Cerebellar nuclear complex (tissue), 1 donor: Measurements from ENCODE around the gene GMDS.

Source experiments
- DNase-seq, 2 experiments: peaks; one replicate each; lab custom pipeline; 2025; lab: John Stamatoyannopoulos, UW

Gene GMDS

DNA sequence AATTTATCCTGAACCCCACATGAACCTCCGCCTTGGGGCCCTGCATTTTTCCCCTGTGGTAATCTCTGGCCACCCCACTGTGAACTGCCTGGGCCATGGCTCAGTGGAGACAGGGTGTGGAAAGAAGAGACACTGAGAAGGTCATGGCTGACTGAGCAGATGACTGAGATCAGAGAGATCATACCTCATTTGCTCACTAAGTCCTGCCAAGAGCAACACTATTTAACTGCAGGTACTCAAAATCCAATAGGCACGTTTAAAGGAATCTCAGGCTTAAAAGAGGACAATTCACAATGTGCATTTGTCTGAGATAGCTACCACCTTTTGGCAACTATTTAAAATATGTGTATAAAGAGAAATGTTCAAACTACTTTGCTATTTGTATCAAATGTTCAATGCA, 305.0 kb downstream of the GMDS start:
- no peak for DNase-seq

DNA sequence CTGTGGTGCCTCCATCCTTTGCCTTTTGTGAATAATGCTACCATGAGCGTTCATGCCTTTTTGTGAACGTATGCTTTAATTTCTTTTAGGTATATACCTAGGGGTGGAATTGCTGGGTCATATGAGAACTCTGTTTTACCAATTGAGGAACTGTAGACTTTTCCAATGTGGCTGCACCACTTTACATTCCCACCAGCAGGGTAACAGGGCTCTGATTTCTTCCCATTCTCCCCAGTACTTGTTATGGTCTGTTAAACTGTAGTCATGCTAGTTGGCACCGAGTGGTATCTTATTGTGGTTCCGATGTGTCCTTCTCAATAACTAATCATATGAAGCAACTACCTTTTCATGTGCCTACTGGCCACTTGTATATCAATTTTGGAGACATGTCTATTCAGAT, 312.1 kb downstream of the GMDS start:
- DNase-seq, result no peak

DNA sequence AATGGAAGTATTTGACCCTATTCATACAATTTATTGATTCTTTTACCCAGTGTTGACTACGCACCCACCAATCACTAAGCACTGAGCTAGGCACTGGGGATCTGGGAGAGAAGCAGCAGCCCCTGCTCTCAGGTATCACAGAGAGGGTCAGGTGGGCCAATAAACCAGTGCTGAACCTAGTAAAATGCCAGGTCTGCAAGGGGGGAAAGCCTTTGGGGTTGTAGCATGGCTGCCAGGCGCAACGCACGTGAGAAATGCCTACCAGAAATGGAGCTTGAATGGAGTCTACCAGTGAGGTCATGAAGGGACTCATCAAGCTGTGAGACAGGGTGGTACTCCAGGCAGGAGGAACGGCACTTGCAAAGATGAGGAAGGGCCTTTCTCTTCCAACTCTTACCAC, 313.6 kb downstream of the GMDS start:
- no peak for DNase-seq

DNA sequence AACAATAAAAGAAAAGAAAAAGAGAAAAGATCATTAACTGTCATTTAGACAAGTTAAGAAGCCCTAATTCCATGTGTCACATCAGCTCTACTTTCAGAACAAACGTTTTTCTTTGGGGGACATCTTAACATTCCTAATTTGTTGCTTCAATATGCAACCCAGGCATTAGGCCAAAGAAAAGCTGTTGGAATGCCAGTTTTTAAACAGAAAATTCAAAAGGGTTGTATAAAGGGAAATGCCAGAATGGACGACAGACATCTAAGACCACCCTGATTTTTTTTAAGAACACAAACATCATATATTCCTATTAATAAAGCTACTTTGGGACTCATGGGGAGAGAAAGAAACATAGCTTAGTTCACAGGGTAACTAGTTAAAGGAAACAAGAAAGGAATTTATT, 315.0 kb downstream of the GMDS start:
- no peak for DNase-seq

DNA sequence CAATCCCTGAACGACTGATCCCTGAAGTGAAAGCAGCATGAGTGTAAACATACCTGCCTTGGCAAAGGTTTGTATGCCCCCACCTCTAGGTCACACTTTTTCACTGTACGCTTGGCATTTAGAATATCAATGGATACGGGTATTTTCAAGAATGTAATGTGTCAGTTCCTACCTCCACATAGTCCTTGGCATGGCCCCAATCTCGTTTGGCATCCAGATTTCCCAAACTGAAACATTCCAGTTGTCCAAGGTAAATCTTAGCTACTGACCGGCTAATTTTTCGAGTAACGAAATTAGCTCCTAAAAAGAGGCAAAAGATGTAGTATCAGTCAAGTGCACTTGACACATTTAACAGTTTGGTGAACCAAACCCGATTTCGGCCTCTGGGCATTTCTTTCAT, 315.5 kb downstream of the GMDS start:
- no peak for DNase-seq

DNA sequence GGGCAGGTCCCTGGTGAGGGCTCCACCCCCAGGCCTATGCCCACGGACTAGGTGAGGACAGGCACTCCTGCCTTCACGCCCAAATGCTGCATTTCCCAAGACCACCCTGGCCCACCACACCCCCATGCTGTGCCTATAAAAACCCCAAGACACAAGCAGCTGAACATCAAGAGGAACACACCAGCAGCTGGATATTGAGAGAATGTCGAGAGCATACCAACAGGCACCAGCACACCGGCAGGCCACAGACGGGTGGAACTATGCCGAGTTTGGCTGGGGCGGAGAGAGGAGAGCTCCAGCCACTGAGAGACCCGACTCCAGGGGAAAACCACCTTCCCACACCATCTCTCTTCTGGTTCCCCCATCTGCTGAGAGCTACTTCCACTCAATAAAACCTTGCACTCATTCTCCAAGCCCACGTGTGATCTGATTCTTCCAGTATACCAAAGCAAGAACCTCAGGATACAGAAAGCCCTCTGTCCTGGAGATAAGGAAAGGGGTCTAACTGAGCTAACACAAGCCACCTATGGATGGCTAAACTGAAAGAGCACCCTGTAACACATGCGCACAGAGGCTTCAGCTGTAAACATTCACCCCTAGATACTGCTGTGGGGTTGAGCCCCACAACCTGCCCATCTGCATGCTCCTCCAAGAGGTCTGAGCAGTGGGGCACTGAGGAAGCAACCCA, 319.5 kb downstream of the GMDS start:
- DNase-seq, result no peak

DNA sequence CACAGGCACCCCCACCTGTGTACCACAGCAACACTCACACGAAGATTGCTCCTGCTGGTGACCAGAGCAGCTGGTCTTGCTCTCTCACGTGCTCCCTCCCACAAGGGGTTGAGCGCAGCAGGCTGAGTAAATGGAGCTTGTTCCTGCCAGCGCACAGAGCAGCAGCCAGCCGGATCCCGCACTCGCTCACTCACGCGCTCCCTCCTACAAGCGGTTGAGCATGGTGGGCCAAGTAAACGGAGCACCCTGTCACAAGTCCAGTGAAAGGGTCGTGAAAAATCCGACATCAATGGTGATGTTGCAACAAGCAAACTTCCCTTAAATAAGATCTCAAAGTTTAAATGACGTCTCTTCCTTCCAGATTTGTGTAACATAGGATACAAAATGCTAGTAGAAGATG, 322.0 kb downstream of the GMDS start:
- DNase-seq, result no peak

DNA sequence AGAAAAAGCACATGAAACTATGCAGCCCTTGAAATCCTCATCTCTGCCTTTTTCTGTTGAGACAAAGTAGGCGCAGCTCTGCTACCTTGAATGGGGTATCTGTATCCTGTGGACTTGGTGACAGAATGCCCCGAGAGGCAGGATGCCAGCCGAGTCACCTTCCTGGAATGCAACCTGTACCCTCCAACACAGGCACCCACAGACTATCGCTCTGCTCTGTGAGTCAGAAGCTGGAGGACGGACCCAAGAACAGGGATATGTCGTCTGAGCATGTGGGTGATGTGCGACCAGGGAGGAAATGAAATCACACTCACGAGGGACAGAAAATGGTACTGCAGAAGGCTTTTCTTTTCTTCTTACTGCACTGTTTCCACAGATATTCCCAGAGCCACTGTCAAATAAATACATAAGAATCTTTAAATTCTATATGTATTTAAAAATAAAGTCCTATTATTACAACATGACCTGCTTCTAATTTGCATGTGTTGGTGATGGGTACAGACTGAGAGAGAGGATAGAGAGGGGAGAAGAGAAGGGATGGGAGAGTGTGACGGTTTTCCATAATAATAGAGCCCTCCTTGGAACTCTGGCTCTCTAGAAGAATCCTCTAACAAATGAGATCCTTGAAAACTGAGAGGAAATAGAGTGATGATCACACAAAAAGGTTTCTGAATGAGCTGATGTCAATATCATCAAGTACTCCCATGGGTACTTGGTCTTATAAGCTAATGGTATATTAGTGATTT, 327.6 kb downstream of the GMDS start:
- DNase-seq, result no peak

DNA sequence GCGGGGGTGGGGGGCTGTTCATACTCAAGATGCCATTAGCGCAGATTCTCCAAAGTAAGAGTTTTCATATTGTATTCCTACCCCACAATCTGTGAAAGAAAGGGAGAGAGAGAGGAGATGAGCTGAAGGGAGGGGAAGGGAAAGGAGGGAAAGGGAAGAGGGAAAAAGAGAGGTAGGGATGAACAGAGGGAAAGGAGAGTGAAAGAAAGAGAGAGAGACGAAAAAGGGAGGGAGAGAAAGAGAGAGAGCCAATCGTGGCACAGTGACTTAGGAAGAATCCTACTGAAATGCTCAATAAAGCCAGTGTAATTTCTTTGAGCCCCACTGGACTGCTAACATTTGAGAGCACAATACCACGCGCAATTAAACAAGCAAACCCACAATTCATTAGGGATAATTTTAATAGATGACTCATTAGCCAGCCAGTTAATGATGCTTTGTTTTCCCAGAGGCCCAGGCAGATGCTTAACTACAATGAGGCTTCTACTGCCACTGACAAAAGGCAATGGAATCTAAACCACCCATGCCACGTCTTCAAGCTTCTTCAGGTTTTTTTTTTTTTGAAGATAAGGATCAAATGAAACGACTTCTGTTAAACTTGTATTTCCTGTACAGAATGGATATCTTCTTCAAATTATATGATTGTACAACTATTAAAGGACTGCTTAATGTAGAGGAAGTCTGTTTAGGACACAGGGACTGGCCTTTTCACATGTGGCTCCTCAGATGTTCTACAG, 328.9 kb downstream of the GMDS start:
- no peak for DNase-seq

DNA sequence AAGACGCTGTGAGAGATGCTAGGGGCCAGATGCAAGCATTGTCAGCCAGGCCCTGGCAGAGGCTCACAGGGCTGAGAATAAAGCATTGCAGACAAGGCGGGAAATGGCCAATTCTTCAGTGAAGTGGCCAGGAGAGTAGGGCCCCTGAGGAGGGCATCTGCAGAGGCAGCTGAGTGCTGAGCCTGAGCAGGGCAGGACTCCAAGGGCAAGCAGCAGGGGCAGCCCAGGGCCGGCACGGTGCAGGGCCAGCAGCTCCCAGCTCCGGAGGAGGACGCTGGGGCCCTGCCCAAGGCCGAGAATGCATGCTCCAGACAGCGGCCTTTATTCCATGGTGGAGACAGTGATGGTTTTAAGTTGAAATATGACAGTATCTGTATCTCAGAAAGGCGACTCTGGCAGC, 330.2 kb downstream of the GMDS start:
- DNase-seq, result peak in 1 of 2 experiments; percentile 15

DNA sequence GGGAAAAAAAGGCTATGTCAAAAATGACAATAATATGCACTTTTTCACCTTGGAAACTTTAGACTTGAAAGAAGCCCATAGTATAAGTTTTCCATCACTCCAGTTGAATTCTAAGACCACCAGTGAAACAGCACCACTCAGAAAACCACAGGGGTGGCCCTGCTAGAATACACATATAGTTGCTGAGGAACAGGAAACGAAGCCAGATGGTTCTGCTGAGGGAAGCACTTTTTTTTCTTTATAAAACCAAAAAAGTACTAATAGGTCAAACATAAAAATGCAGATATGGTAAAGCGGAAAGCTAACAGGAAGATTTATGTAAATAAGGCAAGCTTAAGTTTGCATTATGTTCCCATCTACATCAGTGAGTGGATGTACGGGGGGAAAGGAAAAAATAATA, 331.8 kb downstream of the GMDS start:
- DNase-seq, result no peak

DNA sequence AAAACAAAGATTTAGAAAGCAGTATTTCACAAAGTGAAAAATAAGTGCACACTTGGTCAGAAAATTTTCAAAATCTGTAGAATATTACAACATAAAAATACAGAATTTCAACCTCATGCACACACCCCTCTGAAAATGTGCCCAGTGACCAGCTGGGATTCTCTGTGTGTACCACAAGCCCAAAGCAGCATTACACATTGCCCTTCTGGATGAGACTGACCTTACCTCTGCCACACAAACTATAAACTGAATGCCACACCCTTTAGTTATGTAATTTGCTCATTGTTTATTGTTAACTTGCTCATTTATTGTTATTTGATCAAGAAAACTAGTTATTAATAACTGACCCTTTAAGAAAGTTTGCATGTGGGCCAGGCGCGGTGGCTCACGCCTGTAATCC, 332.7 kb downstream of the GMDS start:
- DNase-seq, result no peak

DNA sequence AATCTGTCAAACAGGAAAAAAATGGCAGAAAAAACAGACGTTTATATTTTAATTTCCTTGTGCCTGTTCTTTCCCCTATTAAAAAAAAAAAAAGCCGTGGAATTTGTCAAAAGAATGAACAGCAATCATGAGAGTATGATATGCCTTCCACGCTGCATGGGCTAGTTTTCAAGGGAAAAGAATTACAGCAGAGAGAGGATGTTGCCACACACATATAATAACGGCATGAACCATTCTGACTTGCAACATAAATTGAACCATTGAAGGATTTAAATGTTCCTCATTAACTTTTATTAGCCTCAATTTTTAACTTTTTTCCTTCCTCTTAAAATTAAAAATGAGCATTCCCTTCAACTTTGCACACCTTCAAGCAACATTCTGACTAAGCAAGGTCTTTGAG, 333.9 kb downstream of the GMDS start:
- DNase-seq, result no peak

DNA sequence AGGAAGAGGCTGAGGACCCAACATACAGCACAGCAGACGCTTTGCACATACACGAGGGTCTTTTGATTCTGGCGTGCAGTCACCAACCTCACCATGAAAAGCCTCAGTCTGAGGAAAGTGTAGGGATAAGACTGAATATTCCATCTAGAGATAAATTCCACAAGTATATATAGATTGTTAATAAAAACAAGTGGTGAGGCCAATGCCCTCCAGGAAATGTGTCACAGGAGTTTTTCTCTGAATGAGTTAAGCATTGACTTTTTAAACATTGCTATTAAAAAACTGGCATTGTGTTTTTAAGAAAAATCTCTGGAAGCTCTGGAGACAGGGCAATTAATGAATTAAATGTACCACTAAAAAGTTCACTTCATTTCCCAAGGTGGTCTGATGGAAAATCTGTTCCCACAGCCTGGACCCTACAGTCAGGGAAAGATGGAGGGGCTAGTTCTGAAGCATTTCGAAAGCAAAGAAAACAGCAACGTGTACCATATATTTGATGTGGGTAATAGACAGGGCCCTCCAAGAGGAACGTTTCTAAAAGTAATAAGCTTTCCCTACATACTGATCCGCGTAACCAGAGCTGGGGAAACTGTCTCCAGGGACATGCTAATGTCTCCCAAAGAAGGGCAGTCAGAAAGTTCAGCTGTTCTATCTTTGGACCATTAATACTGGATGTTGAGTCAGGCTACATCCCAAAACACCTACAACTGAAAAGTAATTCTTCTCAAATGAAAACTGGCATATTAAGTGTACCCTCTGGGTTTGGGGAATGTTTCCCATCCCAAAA, 334.6 kb downstream of the GMDS start:
- no peak for DNase-seq

DNA sequence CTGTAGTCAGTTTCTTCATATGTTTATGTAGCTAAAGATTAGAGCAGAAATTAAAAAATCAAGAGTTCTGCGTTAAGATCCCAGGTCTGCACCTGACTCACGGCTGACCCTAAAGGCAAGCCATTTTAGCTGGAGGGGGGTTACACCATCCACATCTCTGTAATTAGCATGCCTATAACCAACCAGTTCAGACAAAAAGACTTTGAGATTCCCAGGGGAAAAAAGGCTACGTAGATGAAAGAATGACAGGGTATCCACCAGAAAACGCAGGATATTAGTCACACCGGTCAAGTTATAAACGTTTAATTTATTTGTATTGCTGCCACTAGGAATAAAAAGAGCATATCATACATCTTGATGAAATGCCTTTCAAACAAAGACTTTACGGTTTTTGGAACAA, 336.6 kb downstream of the GMDS start:
- no peak for DNase-seq

DNA sequence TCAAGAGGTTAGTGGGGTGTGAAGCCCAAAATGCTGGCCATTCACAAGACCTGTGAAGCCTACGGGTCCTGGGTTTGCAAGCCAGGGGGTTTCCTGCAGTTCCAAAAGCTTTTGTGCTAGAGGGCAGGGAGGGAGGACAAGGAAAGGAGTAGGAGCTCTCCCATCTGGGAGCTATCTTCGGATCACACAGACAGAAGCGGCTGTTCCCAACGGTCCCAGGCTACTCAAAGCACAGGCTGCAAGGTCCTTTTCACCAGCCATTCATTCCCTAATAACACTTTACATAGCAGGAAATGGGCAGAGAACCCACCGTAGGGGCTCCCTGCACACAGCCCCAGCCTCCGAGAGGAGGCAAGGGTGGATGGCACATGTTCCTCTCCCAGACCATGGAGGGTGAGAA, 338.8 kb downstream of the GMDS start:
- no peak for DNase-seq

DNA sequence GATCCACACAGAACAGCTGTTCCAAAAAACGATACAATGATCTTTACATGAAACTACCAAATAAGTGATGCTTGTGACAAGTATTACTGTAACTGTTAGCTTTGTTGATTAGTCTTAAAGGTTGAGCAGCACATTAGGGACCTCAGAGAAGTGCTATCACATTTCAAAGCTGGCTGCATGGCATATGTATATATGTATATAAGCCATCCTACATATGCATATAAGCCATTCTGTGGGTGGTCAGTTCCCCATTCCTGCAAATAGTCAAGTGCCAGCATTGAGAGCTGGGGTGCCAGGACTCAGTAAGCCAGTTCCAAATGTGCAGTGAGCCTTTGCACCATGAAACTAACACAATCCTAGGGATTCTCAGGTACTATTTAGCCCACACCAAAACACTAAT, 339.4 kb downstream of the GMDS start:
- no peak for DNase-seq

DNA sequence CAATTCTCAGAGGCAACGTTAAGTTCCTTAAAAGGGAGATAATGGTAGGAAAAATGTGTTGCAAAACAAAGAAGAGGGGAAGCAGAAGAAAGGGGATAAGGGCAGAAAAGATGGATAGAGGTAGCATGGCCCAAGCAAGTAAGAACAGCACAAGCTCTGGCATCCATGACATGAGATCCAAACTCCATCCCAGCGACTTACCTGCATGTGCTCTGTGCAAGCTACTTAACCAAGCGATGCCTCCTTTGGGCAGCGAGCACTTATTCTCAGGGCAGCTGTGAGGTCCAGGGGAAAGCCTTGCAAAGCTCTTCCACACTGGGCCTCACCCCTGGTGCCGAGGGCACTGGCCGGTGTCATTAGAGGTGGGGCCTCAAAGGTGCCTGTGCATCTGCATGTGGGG, 340.5 kb downstream of the GMDS start:
- no peak for DNase-seq

DNA sequence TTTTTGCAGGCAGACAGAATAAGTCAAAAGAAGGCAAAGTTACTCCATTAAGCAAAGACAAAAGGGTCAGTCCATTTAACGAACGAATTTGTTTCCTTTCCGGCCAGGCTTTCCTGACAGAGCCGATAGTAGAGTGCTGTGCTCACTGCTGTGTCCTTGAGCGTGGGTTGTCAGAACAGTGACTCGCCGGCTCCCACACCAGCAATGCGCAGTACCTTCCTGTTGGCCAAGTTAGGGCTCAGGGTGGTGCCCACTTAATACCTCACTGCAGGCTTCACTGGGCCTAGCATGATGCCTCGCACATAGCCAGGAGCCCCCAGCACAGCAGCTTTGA, 341.0 kb downstream of the GMDS start:
- no peak for DNase-seq

DNA sequence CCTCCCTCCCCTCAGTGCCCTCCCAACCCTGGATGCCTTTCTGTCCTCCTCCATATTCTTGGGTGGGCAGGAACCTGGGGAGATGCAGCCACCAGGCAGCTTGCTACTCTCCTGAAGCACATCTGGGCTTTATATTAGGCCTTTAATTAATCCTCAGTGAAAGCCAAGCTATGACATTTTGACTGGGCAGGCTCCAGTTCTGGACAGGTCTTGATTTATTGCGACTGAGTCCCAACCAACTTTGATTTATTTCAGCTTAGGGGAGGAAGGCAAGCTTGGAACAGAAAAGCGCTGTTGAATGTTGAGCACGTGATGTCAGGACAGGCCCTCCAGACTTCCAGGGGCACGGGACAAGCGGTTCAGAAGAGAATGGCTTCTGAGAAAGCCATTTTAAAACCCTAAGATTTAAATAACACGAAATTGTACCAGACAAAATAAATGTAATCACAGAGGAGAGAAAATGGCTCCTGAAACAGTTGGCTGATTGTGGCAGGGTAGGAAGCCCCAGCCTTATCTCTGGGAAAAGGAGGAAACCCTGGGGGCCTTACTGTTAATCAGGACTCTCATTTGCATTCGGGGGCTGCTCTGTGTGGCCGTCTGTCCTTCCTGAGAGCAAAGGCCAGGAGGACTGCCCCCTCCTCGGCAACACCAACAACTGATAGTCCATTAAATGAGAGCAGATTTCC, 341.5 kb downstream of the GMDS start:
- no peak for DNase-seq

DNA sequence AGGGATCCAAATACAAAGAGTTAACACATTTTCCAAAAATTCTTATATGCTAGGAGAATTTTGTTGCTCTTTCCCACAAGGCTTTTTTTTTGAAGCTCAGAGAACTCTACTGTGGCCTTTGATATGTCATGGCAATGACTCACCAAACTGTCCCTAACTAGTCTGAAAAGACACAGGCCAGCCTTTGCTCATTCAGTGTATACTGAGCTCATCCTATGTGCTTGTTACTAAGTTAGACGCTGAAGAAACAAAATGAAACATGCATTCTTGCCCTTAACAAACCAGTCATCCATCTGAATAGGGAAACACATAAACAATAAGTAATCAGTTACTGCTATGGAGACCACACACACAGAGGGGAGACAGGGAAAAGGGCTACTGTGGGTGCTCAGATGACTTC, 343.8 kb downstream of the GMDS start:
- no peak for DNase-seq

DNA sequence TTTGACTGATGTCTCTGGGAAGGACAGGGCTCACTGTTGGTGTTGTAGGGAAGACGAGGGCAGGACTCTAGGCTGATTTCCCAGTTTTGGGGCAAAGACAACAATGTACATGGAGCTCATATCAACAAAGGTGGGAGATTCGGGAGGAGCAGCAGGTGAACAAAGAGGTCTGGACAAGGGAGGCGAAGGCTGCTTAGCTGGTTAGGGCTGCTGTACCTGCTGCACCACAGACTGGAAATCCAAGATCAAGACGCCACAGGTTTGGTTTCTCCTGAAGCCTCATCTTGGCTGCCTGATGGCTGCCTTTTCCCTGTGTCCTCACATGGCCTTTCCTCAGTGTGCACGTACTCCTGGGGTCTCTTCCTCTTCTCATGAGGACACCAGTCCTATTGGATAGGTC, 348.5 kb downstream of the GMDS start:
- DNase-seq, result no peak
